PFSK-1 (cell line): ENCODE results near the gene AGO1.

Experiments used
- FOXP2 ChIP-seq: optimal IDR thresholded peaks from 2 replicates; pipeline ENCODE3; 2011; ENCODE audit warnings: borderline replicate concordance, control low read depth, inconsistent platforms; ENCODE audit not compliant: insufficient read depth; ENCODE audit errors: extremely low read length, extremely low read depth
- POLR2AphosphoS5 ChIP-seq: IDR thresholded peaks from 2 replicates; pipeline ENCODE4 v1.6.1; 2012; ENCODE audit warnings: low read depth, mild to moderate bottlenecking, control low read depth, low read length, moderate library complexity
- SIN3A ChIP-seq: IDR thresholded peaks from 2 replicates; pipeline ENCODE4 v1.6.1; 2012; ENCODE audit warnings: mild to moderate bottlenecking, low read length, moderate library complexity, borderline replicate concordance; ENCODE audit not compliant: insufficient read depth
- TAF1 ChIP-seq: IDR thresholded peaks from 2 replicates; pipeline ENCODE4 v1.6.1; 2012; ENCODE audit warnings: low read length, control low read depth, borderline replicate concordance; ENCODE audit not compliant: insufficient read depth
- TF ChIP-seq, protein P1 (sequence below), 2 experiments: IDR thresholded peaks; 2 replicates each; pipeline versions ENCODE4 v1.6.1 to v1.8.0; 2011 to 2012; ENCODE audit warnings: low read depth in 2 of 2, low read length in 2 of 2, control low read depth in 1 of 2, inconsistent platforms in 1 of 2, mild to moderate bottlenecking in 1 of 2, moderate library complexity in 1 of 2; ENCODE audit not compliant: insufficient read depth in 1 of 2

Gene AGO1

DNA sequence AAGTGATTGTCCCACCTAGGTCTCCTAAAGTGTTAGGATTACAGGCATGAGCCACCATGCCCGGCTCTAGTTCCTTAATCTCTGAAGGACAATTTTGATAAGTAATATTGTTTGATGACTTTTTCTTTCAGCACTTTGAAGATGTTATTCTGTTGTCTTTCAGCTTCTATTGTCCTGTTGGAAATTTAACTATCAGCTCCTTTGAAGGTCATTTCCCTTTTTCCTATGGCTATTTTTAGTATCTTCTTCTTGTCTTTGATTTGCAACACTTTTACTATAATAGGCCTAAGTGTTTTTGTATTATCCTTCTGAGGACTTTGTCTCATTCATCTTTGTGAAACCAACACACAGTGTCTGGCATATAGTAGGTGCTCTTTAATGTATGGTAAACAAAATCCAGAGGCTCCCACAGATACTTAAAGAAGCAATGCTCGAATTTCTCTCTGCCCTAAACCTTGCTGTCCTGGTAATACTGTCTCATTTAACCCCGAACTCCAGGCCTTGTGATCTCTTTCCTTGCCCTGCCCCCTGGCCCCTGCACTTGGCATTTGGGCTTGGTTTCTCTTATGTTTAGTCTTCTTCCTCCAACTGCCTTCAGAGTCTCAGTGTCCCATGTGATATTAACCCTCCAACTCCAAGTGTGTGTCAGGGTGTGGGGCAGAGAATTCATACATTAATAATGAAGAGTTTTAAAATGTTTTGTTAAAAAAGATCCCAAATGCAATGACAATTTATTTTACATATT, 19.0 kb upstream of the AGO1 start:
- no peak for TF ChIP-seq POLR2AphosphoS5
- TF ChIP-seq TAF1: no peak
- TF ChIP-seq, protein P1, sequence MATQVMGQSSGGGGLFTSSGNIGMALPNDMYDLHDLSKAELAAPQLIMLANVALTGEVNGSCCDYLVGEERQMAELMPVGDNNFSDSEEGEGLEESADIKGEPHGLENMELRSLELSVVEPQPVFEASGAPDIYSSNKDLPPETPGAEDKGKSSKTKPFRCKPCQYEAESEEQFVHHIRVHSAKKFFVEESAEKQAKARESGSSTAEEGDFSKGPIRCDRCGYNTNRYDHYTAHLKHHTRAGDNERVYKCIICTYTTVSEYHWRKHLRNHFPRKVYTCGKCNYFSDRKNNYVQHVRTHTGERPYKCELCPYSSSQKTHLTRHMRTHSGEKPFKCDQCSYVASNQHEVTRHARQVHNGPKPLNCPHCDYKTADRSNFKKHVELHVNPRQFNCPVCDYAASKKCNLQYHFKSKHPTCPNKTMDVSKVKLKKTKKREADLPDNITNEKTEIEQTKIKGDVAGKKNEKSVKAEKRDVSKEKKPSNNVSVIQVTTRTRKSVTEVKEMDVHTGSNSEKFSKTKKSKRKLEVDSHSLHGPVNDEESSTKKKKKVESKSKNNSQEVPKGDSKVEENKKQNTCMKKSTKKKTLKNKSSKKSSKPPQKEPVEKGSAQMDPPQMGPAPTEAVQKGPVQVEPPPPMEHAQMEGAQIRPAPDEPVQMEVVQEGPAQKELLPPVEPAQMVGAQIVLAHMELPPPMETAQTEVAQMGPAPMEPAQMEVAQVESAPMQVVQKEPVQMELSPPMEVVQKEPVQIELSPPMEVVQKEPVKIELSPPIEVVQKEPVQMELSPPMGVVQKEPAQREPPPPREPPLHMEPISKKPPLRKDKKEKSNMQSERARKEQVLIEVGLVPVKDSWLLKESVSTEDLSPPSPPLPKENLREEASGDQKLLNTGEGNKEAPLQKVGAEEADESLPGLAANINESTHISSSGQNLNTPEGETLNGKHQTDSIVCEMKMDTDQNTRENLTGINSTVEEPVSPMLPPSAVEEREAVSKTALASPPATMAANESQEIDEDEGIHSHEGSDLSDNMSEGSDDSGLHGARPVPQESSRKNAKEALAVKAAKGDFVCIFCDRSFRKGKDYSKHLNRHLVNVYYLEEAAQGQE (IDR thresholded peaks at IDR 0.05; ENCODE audit: insufficient read depth in 1 of 2, low read depth in 2 of 2, low read length in 2 of 2): no peak
- no peak for TF ChIP-seq FOXP2

DNA sequence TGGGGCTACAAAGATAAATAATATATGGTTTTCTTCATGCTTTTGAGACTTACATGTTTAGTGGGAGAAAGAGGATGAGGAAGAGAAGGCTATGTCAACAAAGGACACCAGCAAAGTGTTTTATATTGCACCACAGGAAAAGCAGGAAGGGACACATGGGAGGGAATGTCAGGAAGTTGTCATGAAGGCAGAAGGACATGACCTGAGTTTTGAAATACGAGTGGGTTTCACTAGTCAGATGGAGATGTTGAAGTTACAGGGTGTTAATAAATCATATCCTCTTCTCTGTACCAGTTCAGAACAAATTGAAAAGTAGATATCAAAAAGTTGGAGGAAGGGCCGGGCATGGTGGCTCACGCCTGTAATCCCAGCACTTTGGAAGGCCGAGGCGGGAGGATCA, 18.2 kb upstream of the AGO1 start:
- TF ChIP-seq POLR2AphosphoS5 (no peak), TAF1 (no peak), FOXP2 (no peak), SIN3A (no peak)
- TF ChIP-seq, protein P1 (IDR thresholded peaks at IDR 0.05; ENCODE audit: insufficient read depth in 1 of 2, low read depth in 2 of 2, low read length in 2 of 2): no peak

DNA sequence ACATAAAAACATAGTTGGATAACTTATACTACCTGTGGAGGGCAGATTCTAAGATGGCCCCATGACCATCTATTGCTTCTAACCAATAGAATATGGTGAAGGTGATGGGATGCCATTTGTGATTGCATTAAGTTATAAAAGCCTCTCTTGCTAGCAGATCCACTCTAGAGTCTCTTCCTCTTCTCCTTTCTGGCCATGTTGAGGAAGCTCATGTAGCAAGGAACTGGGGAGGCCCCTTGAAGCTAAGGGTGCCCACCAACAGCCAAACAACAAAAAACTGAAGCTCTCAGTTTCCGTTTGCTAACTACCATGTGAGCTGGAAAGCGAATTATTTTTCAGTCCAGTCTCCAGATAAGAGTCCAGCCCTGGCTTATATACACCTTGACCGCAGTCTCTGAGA, 16.0 kb upstream of the AGO1 start:
- TF ChIP-seq POLR2AphosphoS5: no peak
- no peak for TF ChIP-seq SIN3A

DNA sequence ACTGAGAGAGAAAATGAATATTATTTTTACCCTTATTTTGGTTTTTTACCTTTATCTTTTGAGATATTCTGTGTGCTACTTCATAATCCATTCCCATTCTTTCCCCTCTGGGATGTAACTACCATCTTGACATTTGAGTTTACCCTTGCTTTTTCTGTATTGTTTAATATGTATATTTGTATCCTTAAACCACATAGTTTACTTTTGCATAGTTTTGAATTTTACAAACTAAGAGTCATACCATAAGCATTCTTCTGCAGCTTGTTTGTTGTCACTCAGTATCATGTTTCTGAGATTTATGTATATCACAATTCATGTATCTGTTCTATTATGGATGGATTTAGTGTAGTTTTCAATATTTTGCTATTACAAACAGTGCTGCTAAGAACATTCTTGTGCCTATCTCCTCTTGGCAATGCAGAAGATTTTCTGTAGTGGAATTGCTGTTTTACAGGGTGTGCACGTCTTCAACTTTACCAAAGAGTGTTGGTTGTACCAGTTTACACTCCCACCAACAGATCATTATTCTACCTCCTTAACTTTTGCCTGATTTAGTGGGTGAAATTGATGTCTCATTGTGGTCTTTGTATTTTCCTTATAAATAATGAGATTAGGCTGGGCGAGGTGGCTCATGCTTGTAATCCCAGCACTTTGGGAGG, 12.2 kb upstream of the AGO1 start:
- TF ChIP-seq POLR2AphosphoS5: no peak
- TF ChIP-seq FOXP2: no peak
- TF ChIP-seq TAF1: no peak
- TF ChIP-seq SIN3A: no peak
- TF ChIP-seq, protein P1 (IDR thresholded peaks at IDR 0.05; ENCODE audit: insufficient read depth in 1 of 2, low read depth in 2 of 2, low read length in 2 of 2): no peak

DNA sequence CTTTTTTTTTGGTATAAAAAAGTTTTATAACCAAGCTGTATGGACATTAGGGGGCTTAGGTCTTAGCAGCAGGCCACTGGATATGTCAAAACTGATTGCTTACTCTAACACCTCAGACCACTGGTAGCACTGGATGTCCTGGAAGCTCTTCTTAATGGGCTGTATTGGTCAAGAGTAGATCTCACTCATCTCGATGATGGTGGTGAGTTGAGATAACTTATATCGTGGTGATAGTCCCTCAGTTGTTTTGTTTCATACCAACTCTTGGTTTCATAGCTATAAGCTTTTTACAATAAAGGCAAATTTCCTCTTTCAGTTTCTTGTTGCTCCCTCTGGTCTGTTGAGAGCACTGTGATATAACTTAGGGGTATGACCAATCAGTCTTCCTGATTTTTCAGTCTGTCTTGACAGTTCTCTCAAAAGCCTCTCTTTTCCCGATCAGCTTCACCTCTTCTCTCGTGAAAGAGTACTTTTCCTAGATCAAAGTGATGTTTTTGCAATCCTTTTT, 9.7 kb upstream of the AGO1 start:
- no peak for TF ChIP-seq SIN3A

DNA sequence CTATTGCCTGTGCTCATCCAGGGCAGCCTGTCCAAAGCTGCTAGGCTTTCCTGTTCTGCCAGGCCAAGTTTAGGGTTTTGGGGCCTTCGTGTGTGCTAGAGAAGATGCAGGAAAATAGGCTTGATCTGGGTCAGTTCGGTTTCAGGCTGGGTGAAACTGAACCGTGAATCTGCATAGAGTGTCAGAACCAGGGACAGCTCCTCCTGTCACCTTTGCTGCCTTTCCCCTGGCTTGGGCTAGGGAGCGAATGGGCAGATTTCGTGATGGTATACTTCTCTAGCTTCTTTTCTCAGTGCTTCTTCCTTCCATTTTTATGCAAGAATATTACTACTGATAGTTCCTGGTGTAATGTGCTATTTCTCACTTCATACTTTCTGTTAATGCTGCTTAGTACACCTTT, 6.0 kb upstream of the AGO1 start:
- no peak for TF ChIP-seq TAF1
- TF ChIP-seq, protein P1 (IDR thresholded peaks at IDR 0.05; ENCODE audit: insufficient read depth in 1 of 2, low read depth in 2 of 2, low read length in 2 of 2): peak; percentile 91 to 95
